Stimulated activated CD8-positive, alpha-beta memory T cell treated with anti-CD3 and anti-CD28 coated beads, Interleukin-4, amount 100 ng/mL, for 24 hours (primary cell): Measurements from ENCODE around the gene AHI1.

Experiments used
- DNase-seq: peaks from one replicate; pipeline ENCODE4 v3.0.0-alpha.2; 2020; ENCODE audit warnings: low read depth

The AHI1 gene

GRCh38 chr6:135451617-135452190, 45.8 kb downstream of the AHI1 start:
- DNase-seq = no peak

DNA sequence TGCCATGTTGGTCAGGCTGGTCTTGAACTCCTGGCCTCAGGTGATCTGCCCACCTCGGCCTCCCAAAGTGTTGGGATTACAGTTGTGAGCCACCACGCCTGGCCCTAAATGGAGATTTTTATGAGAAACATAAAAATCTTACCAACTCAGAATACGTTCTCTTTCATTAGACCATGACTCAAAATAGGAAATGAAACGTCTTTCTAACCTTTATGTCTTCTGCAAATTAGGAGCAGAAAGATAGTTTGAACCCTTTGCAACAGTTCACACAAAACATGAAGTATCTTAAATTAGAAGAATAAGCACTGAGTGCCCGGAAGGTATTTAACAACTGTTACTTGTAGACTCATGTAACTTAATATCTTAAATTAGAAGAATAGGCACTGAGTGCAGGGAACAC, 48.3 kb downstream of the AHI1 start:
- DNase-seq = no peak

DNA sequence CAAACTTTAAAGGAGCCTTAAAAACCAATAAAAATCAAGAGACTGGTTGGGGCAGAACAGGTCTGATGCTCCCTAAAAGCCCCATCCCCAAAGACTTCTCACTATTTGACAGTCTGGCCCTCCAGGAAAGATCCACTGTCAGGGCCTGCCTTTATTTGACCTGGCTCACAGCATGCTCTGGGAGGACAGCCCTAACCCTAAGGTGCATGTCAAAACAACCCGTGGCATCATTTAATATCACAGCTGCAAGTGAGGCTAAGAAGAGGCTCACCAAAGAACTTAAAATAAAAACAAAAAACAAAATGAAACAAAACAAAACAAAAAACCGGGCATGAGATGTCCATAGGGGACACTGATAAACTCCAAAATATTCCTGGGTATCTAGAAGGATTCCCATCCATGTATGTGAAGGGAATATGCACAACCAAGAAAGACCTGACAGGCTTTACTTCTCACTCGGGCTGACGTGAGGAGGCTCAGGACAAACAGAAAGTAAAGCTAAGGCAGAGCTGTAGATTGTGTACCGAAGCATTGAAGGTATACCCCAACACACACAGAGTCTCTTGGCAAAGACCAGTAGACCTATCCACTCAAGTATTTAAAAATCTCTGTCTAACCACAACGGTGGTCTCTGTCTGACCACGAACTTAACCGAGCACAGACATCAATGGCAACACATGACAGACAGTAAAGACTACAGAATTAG, 57.3 kb downstream of the AHI1 start:
- no peak for DNase-seq

DNA sequence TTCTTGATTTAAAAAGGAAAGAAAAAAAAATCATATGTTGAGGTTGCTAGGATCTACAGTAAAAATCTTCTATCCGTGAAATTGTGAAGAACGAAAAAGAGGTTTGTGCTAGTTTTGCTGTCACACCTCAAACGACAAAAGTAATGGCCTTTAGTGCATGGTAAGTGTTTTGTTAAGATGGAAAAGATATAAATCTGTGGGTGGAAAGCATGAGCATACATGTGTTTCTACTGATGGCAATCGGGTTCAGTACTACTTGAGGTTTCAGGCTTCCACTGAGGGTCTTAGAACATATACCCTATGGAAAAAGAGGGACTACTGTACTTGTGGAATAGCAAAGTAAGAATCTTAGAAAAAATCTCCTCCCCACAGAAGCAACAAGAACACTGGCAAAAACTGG, 58.0 kb downstream of the AHI1 start:
- DNase-seq = no peak

- no peak for DNase-seq
Measured at GRCh38 chr6:135438907-135439535, 58.5 kb downstream of the AHI1 start.

GRCh38 chr6:135434991-135435390, 62.5 kb downstream of the AHI1 start:
- no peak for DNase-seq

DNA sequence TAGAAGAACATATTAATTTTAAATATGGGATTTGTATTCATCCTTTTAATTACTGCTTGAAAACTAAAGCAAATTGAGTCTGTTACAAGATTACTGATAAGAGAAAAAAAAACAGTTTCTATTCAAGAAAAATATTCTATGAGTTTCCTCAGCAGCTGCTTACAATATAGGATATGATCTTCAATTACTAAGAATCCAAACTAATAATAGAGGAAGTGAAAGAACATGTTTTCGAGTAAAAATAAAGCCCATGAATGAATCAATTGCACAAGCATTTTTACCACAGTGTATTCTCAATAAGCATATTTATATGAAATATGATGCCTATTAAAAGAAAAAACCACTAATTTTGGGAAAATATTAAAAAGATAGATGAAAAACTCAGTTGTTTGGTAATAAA, 63.4 kb downstream of the AHI1 start:
- DNase-seq = no peak

DNA sequence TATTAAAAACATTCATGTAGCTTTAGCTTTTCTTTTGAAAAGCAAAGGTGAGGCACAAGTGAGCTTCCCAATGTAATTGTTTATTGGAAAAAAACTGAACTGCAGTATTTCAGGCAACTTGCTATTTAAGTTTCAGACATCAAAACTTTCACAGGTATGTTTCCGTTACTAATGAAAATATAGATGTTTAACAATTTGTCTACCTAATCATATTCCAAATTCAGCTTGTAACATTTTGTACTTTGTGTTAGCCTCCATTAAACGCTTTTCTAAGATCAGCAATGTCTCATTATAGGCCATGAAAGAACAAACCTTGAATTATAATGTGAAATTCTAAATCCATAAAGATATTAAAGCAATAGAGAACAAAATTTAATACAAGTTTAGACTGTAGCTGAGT, 69.5 kb downstream of the AHI1 start:
- DNase-seq = no peak

GRCh38 chr6:135426833-135427232, 70.7 kb downstream of the AHI1 start:
- no peak for DNase-seq

- DNase-seq = no peak
Measured at GRCh38 chr6:135424385-135424784, 73.2 kb downstream of the AHI1 start.

- DNase-seq = no peak
Measured at GRCh38 chr6:135423649-135424128, 73.9 kb downstream of the AHI1 start.

- no peak for DNase-seq
Measured at GRCh38 chr6:135419162-135419561, 78.4 kb downstream of the AHI1 start.

DNA sequence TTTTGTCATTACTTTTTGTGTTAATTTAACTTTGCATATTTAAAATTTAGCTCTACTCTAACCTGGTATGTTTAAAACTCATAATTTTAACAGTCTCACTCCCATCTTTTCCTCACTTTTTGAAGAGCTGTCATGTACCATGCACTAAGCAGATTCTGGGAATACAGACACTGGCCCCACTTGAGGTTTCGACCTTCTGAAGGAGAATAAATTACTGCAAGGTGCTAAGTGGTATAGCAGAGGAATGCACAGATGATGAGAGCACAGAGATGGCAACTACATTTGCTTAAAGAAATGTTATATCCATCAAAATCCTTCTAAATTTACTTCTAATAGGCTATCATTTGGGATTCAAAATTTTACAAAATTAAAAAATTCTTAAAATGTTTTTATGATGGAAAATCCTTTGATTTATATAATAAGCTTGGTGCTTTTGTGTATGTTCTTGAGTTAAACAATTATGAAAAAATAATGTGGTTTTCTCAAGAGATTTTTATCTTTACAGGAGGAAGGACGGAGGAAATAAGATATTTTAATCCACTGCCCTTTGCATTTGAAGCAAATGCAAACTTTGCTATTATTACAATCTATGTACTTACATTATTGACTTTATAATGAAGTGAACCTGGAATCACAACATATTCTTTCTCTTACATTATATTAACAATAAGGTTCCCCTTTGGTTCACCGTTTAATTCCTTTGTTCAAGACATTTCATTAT, 79.3 kb downstream of the AHI1 start:
- DNase-seq = no peak

DNA sequence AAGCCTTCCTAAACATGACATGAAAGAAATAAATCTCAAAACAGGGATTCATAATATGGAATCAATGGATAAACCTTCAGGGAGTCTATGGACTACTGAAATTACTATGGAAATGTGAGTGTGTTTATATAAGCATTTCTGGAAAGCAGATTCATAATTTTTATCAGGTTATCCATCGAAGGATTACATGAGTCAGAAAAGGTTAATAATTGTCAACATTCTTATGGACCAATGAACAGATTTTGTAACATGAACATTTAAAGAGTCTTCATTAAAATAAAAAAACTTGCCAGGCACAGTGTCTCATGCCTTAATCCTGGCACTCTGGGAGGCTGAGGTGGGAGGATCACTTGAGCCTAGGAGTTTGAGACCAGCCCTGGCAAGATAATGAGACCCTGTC, 84.8 kb downstream of the AHI1 start:
- no peak for DNase-seq

GRCh38 chr6:135411849-135412248, 85.7 kb downstream of the AHI1 start:
- no peak for DNase-seq

DNA sequence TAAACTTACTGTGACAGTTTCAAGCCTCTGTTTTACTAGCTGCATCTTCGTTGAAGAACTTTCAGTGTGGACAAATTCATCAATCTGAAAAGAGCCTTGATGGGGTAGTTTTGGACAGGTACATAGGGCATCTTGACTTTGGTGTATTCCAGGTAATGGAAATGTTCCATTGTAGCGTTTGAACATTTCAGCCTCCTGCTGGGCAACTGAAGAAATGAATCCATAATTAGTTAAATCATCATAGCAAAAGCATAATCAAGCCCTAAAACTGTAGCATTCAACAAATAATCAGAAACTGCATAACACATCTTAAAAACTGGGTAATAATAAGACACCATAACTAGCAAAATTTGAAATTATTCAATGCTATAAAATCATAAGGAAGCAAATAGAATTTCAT, 86.2 kb downstream of the AHI1 start:
- no peak for DNase-seq

- no peak for DNase-seq
Measured at GRCh38 chr6:135410856-135411255, 86.7 kb downstream of the AHI1 start.

GRCh38 chr6:135403584-135403983, 94.0 kb downstream of the AHI1 start:
- DNase-seq = no peak

DNA sequence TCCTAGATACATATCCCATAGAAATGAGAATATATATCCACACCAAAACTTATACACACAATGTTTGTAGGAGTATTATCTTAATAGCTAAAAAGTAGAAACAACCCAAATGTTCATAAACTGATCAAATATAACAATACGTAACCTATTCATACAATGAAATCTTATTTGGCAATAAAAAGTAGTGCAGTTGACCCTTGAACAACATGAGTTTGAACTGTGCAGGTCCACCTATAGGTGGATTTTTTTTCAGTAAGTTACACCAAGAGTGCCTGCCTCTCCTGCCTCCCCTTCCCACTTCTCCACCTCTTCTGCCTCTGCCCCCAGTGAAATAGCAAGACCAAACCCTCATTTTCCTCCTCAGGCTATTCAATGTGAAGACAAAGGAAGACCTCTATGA, 95.2 kb downstream of the AHI1 start:
- no peak for DNase-seq

DNA sequence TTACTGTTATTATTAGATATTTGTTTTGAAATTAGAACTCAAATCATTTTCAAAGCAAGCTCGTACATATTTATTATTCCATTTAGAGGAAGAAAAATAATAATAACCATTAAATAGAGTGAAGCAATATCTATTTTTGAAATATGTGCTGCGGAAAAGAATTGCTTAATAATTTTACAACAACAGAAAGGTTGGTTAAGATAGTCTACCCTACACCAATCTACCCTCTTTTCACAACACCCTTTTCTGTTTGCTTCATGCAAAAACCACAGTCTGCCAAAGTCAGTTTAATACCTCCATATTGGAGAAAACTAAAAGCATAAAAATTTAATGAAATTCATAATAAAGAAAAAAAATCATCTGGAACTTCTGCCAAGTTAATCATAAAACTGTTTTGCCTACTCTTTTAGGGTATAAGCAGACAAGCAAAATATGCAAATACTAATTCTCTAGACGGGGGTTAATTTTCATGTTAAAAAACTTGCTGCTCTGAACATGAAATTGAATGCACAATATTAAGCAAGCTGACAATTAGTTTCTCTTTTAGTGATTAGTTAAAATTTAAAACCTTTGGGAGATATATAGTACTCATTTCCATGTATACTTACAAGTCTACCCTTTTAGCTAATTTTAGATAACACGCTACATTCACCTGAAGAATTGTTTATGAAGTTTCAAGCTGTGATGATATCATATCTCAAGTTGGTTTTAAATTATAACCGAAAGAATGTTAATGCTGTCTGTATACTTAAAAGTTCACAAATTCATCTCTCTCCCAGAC, 100.2 kb downstream of the AHI1 start:
- no peak for DNase-seq

- DNase-seq = no peak
Measured at GRCh38 chr6:135395136-135395535, 102.4 kb downstream of the AHI1 start.

GRCh38 chr6:135393289-135393688, 104.3 kb downstream of the AHI1 start:
- DNase-seq = no peak
